ENCODE data around the gene TRAPPC3L. TPM values are rescaled to one million over a fixed set of nuclear protein-coding genes. Genes with fewer than 3 reads are reported as not detected.

The TRAPPC3L gene
- total and polyA plus RNA-seq, 9 of the 15 experiments (the other 6 are each of a cell fraction or from before 2014, with no cell fraction given): not detected

DNA sequence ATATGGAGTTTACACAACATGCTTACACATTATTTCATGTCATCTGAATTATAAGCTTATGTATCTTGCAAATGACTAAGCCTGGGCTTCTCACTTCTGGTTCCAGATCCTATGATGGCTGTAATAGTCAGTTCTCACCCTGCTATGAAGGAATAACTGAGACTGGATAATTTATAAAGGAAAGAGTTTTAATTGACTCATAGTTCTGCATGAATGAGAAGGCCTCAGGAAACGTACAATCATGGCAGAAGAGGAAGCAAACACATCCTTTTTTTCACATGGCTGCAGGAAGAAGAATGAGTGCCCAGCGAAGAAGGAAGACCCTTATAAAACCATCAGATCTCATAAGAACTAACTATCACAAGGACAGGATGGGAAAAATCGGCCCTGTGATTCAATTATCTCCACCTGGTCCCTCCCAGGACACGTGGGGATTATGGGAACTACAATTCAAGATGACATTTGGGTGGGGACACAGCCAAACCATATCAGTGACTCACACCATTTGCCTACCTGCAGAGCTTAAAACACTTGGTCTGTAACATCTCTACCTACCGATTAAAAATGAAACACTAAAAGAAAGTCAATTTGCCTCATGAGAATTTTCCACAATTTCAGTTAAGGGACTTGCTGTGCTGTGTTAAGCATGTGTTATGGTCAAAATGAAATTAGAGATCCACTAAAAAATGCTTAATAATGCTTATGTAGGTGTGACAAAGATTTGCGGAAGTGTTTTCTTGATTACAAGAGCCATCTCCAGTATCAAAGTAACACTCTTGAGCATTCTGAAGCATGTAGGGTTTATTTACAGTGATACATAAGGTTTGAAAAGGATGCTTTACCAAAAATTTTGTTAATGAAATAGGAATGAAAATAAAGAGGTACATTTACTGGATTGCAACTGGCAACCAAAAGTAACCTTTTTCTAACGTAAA lies 23.6 kb upstream of the TRAPPC3L start (continued):
- TF ChIP-seq TOE1 (IDR thresholded peaks at IDR 0.05; ENCODE audit: borderline replicate concordance): no peak
- TF ChIP-seq TOE1 (CRISPR knock-in tag; IDR thresholded peaks at IDR 0.05; ENCODE audit: borderline replicate concordance, low read depth): no peak
- TF ChIP-seq, protein P1, sequence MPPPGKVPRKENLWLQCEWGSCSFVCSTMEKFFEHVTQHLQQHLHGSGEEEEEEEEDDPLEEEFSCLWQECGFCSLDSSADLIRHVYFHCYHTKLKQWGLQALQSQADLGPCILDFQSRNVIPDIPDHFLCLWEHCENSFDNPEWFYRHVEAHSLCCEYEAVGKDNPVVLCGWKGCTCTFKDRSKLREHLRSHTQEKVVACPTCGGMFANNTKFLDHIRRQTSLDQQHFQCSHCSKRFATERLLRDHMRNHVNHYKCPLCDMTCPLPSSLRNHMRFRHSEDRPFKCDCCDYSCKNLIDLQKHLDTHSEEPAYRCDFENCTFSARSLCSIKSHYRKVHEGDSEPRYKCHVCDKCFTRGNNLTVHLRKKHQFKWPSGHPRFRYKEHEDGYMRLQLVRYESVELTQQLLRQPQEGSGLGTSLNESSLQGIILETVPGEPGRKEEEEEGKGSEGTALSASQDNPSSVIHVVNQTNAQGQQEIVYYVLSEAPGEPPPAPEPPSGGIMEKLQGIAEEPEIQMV (tag; conservative IDR thresholded peaks at IDR 0.05; ENCODE audit: low read depth): no peak
- no peak for TF ChIP-seq TGIF2 (CRISPR knock-in tag; IDR thresholded peaks at IDR 0.05)
- no peak for TF ChIP-seq POLR2A (conservative IDR thresholded peaks at IDR 0.05)
- TF ChIP-seq BRD9 (IDR thresholded peaks at IDR 0.05; ENCODE audit: low read depth, partially characterized antibody): no peak
- TF ChIP-seq, protein P2, sequence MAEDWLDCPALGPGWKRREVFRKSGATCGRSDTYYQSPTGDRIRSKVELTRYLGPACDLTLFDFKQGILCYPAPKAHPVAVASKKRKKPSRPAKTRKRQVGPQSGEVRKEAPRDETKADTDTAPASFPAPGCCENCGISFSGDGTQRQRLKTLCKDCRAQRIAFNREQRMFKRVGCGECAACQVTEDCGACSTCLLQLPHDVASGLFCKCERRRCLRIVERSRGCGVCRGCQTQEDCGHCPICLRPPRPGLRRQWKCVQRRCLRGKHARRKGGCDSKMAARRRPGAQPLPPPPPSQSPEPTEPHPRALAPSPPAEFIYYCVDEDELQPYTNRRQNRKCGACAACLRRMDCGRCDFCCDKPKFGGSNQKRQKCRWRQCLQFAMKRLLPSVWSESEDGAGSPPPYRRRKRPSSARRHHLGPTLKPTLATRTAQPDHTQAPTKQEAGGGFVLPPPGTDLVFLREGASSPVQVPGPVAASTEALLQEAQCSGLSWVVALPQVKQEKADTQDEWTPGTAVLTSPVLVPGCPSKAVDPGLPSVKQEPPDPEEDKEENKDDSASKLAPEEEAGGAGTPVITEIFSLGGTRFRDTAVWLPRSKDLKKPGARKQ (CRISPR knock-in tag; IDR thresholded peaks at IDR 0.05): no peak
- TF ChIP-seq PTRF (tag; IDR thresholded peaks at IDR 0.05): no peak
- TF ChIP-seq GTF2E2 (tag; IDR thresholded peaks at IDR 0.05): no peak
- TF ChIP-seq, protein P3, sequence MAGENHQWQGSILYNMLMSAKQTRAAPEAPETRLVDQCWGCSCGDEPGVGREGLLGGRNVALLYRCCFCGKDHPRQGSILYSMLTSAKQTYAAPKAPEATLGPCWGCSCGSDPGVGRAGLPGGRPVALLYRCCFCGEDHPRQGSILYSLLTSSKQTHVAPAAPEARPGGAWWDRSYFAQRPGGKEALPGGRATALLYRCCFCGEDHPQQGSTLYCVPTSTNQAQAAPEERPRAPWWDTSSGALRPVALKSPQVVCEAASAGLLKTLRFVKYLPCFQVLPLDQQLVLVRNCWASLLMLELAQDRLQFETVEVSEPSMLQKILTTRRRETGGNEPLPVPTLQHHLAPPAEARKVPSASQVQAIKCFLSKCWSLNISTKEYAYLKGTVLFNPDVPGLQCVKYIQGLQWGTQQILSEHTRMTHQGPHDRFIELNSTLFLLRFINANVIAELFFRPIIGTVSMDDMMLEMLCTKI (IDR thresholded peaks at IDR 0.05; ENCODE audit: partially characterized antibody): no peak
- TF ChIP-seq DPF2 (IDR thresholded peaks at IDR 0.05): 0 out of 2 replicates have a peak, but pooled peaks have one; percentile 35
- TF ChIP-seq, protein P4, sequence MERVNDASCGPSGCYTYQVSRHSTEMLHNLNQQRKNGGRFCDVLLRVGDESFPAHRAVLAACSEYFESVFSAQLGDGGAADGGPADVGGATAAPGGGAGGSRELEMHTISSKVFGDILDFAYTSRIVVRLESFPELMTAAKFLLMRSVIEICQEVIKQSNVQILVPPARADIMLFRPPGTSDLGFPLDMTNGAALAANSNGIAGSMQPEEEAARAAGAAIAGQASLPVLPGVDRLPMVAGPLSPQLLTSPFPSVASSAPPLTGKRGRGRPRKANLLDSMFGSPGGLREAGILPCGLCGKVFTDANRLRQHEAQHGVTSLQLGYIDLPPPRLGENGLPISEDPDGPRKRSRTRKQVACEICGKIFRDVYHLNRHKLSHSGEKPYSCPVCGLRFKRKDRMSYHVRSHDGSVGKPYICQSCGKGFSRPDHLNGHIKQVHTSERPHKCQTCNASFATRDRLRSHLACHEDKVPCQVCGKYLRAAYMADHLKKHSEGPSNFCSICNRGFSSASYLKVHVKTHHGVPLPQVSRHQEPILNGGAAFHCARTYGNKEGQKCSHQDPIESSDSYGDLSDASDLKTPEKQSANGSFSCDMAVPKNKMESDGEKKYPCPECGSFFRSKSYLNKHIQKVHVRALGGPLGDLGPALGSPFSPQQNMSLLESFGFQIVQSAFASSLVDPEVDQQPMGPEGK (CRISPR knock-in tag; IDR thresholded peaks at IDR 0.05; ENCODE audit: borderline replicate concordance): no peak
- no peak for TF ChIP-seq PHB (CRISPR knock-in tag; IDR thresholded peaks at IDR 0.05)
- no peak for TF ChIP-seq ZNF408 (CRISPR knock-in tag; IDR thresholded peaks at IDR 0.05; ENCODE audit: low read depth)
- TF ChIP-seq, protein P5, sequence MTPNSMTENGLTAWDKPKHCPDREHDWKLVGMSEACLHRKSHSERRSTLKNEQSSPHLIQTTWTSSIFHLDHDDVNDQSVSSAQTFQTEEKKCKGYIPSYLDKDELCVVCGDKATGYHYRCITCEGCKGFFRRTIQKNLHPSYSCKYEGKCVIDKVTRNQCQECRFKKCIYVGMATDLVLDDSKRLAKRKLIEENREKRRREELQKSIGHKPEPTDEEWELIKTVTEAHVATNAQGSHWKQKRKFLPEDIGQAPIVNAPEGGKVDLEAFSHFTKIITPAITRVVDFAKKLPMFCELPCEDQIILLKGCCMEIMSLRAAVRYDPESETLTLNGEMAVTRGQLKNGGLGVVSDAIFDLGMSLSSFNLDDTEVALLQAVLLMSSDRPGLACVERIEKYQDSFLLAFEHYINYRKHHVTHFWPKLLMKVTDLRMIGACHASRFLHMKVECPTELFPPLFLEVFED (CRISPR knock-in tag; conservative IDR thresholded peaks at IDR 0.05): no peak
